NCI-H1694 treated with DMSO at 0.1 percent for 48 hours (cell line): ENCODE measurements around the gene AMOT.

ENCODE experiments used
- DNase-seq: peaks from one replicate; lab custom pipeline; 2025; lab: John Stamatoyannopoulos, UW

AMOT gene

DNA sequence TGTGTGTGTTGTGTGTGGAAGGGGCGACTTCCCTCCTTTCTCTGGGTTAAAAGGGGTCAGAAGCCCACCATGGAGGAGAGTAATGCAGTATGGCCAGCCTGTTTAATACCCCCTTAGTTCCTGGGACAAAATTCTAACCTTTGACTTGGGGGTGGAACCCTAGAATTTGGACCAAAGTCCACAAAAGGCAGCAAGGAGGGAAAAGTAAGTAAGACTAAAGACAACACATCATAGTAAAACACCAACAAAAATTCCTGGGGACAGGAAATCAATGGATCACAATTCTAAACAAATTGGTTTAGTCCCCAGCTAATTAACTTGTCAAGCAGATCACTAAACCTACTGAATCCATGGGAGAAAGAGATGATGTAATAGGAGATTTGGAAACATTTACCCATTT lies 3.1 kb downstream of the AMOT start:
- DNase-seq: no peak

DNA sequence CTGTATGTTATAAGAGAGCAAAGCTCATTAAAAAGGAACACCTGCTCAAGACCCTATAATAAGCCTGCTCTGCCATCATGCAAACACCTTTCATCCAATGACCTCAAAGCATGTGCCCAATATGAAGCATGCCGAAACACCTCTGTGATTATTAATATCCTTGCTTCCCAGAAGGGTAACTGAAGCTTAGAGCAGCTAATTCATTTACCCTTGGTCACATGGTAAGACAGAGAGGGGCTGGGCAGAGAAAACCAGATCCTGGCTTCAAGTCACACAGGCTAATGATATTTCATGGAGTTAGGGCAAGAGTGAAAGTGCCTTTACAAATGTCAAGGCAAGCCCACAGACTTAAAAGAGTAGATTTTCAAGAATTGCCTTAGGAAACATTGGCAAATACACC lies 5.6 kb downstream of the AMOT start:
- no peak for DNase-seq

DNA sequence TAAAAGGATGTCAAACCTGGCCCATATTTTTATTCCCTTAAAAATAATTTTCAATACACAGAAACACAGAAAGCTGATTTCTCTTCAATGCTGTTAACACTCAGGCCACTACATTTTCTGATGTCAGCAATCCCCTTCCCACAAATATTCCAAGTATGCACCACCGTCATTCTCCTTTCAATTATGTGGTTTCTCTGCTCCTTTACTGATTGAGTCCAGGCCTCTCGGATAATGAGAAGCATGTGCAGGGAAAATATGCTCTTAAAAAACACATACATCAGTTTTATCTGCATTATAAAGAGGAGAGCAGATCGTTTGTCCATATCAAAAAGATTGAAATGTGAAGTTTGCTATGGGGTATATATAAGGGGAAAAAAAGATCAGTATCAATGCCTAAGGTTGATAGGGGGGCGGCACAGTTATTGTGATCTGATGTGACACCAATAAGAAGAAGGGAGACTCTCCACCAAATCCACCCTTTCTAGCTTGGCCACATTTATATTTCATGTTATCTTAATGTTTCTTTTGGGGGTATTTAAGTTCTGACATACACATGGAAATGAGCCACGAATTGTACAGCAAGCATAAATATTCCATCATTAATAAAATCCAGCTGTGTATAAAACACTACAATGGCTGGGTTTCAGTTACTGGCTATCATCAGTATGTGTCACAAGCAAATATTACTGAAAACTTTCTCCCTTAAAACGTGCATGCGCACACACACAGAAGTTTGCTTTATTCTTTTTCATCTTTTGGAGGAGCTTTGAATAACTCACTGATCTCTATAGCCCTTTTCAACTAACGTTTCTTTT lies 6.4 kb downstream of the AMOT start:
- DNase-seq: no peak

DNA sequence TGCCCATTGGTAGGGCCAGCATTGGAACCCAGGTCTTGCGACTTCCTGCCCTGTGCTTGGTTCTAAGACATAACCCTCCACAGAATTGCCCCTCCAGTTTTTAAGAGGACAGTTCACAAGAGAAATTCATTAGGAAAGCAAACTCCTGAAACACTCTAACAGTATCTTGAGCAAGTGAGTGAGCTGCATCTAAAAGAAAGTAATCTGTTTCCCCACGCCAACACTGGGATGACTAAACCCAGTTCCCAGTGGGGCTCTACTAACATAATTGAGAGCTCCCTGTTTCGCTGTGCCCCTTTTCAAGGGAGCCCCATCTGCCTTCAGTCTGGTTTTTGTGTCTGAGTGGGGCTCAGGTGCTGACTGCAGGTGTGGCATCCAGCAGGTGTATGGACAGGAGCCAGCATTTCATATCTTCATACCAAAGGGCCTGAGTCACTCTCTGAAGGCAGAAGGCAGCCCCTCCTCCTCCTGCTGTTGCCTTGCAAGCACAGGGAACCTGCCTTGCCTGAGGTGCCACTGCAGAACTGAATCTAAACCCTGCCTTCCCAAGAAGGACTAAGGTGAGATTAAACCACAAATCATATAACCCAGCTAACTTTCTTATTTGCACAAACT lies 8.0 kb downstream of the AMOT start:
- no peak for DNase-seq

DNA sequence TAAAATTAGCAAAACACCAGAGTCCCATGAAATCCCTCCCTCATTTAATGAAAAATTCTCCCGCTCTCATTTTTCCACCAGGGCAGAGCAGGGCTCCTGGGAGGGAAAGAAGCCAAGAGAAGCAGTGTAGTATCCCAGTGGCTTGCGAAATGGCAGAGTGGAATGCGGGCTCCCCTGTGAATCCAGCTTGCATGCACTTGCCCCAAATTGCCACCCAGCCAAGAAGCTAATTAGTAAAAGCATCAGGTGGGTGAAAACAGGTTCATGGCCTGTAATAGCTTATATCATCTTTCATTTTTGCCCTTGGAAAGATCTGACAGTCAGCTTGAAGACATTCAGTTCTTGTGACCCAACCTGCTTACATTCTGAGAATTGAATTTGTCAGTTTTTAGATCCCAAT lies 10.1 kb downstream of the AMOT start:
- DNase-seq: no peak

DNA sequence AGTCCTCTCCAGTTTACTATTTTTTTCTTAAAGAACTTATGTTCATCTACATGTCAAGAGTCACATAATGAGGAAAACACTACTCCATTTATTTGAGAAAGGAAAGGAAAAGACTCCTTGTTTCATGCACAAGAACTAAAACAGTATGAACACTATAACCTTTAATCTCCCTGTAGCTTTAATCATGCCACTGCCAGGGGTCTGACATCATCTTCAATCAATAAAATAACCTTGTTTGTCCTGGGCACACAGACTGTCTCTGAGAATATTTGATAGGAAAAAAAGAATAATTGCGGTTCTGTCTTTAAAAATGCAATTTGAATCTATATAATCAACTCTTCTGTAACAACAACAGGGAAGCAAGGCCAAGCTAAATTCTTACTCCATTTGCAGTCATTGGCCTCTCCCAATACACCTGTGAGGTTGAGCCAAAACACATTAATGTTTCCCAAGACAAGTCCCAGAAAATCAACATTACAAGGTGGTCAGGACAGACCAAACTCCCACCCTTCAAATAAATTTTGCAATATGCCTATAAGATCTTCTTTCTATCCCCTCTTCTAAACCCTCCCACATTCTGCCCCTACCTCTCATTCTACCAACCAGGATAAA lies 13.2 kb downstream of the AMOT start:
- DNase-seq: no peak

DNA sequence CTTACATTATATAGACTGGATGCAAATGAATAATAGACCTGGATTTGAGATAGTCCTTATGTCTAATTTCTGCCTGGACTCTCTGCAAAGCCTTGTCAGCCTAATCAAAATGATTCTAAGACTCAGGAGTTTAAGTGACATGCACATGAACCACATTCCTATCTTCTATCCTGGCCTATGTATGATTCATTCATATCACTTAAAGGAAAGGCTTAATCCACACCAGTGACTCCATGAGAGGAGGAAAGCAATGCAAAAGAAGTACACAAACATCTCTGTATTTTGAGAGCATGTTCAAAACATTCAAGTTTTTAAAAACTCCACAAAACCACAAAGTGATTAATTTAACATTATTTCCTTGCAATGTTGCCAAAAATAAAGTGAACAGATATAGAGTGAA lies 14.6 kb downstream of the AMOT start:
- no peak for DNase-seq

DNA sequence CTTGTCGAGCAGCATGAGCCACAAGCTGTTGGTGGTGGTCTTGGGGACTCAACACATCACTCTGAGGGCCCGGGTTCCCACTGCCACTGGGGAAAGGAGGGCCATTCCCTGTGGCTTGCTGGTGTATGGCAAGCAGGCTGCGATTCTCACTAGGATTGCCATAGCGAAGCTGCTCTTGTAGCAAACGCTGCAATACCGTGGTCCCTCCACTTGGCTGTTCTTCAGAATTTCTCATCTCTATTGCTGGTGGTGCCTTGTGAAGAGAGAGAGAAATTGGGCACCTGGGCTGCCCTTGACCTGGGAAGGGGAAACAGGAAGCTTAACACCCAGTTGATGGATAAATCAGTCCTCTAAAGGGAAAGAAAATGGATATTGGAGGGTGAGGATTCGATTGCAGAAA lies 17.7 kb downstream of the AMOT start:
- DNase-seq: no peak

DNA sequence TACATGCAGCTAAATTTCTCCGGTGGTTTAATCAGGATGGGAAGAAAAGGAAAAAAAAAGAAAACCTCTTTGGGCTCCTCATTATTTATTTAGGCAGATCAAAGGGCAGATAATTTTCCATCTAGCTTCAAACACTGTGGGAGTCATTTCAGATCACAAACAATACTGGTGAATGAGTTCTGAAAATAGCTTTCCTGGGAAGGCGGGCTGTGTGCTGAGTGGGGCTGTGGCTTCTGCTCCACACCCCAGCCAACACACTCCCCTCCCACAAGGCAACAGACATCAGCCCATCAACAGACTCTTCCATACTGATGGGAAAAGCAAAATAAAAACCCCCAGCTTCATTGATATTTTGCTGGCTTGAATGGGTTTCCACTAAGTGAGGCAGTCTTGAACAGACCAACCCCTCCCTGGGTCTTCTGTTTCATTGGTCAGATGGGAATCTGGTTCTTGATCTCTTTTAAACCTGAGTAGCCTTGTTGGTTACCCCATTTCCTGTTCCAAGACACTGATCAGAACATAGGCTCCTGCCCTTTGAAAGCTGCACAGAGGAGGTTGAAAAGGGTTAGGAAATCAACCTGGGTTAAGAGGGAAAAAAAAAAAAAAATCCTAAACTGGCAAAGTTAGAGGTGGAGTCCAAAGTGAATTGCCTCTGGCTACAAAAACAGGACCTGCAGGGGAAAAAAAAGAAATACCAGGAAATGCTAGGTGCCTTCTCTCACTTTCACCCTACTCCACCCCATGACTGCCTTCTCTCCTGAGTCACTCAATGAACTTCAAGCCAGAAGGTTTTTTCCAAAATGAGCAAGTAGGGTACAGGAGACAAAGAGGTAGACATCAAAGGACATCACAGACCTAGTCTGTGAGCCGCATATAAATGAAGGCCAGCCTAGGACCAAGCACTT lies 20.0 kb downstream of the AMOT start:
- DNase-seq: no peak

DNA sequence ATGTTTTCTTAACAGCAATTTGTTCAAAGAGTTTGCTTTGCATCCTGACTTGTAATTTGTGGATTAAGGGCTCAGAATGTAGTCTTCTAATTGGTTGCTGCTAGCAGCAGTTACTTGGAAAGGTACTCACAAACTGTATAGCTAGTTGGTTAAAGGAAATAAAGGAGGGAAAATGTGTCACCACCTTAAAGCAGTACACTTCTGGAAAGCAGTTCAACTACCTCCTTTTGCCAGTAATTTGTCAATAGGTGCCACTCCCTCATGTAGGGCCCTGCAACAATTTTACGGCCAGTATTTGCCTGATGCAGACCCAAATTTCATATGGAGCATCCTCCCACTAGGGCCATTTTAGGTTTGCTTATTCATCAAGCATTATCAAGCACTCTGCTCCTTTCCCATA lies 20.8 kb downstream of the AMOT start:
- no peak for DNase-seq

DNA sequence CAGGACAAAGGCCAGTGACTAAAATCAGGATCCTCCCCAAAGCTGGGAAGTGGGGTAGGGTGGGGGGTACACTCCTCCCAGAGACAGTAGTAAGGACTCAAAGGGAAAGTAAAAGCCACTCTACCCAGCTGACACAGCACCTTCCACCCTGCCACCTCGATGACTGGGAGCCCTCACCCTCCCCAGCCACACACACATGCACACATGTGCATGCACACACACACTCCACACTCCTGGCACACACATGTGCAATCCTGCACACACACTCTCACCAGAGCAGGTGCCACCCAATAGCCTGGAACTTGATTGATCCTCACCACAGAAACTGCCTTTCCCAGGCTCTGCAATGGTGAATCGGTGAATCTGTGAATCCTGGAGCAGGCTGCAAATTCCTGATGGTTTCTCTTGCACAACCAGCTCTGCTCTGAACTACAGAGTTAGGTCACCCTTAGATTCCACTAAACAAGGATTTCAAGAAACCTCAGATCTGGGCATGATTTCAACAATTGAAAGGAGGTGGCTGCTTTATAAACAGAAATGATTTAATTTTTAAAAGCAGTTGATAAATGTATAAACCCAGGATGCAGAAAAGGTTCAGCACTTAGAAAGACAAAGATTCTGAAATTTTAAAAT lies 21.5 kb downstream of the AMOT start:
- no peak for DNase-seq

DNA sequence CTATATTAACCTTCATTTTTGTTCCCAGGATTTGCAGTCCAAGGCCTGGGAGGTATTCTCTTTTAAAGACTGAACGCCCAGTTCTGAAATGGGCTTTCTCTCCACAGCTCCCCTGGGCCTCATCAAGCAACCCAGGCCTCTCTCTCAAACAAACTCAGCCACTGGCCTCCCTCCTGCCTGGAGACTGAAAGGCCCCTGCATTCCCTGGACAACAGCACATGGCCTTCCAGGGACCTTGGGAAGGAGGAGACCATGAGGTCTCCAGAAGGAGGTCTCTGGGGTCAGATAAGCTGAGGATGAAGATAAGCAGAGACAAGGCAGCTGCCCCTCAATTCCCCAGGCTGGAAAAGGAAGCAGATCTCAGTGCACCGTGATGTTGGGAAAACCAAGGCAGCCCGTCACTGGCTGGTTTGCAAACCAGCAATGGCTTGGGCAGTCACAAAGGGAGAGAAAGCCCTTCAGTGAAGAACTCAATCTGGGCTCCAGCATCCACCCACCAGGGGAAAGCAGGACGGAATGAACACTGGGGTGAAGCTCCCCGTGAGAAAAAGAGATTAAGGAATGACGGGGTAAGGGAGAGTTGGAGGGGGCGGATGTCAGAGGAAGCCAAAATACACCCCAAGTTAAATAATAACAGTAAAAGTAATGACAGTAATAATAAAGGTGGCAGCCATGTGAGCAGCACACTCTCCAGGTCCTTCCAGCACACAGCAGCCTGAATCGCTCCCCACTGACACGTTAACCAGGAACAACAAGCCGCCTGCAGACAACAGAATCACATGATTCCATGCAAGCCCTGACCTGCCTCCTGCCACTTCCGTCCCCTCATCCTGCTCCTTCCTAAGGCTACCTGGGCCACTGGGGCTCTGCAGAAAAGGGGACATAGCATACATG lies 22.3 kb downstream of the AMOT start:
- no peak for DNase-seq

DNA sequence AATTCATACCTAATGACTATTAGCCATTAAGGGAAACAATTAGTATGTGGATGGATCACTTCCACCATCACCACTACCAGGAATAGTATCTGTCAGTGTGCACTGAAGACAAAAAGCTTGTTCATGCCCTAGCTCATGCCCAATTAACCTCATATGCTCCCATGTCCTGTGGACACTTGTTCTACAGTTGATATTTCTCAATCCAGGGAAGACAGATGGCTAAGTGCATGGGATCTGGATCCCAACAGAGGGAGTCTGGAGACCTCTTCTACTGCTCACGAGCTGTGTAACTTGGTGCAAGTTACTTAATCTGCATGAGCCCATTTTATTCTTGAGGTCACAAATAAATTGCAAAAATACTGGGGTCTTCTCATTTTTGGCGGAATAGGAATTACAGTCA lies 23.7 kb downstream of the AMOT start:
- DNase-seq: no peak

DNA sequence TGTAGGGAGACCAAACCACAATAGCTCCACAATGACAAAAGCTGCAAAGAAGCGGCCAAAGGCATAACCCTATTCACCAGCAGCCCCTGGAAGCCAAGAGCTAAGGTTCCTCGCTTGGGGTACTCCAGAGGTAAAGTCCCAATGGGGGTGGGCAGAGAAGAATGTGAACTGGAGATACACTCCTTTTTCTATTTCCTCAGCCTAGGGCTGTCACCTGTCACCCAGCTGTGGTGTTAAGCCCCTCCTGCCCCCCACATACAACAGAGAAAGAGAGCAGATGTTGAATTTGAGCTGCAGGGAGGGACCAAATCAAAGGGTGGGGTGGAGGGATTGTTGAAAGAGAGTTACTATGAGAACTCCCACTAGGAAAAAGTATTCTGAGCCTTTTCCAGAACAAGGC lies 26.1 kb downstream of the AMOT start:
- no peak for DNase-seq

DNA sequence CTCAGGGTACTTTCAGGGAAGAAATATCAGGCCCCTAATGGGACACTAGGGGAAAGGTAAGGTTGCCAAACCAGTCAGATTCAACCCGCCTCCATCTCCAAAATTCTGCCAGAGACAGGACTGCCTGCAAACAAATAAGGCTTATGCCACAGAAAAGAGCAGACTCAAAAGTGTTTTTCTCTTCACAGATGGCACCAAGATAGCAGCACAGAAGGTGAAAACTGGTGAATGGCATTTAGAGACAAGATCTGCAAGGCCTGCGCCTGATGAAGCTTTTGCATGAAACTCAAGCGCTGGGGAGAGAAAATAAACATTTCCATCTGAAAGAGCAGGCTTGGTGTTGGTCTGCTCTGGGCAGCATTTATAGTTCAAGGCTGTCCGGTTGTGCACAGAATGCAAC lies 27.9 kb downstream of the AMOT start:
- no peak for DNase-seq

DNA sequence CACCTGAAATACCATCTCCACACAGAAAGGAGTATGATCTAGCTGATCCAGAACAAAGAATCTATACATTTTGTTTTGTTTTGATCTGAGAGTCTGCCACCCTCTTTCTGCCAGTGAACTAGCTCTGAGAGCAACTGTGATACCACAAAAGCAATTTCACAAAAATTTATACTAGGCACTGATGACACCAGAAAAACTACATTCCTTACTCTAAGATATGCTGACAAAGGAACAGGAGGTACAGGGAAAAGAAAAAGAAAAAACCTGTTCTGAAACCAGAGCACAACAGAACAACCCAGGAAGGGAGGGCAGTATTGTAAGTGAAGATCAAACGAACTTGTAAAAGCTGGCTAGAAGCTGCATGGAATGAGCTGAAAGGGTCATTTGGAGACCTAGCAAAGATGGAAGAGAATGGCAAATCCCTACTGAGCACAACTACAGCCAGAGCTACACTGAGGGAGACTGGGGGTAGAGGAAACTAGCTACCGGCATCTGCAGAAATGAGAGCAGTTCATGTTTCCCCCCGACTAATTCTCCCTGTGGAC lies 31.9 kb downstream of the AMOT start:
- no peak for DNase-seq

DNA sequence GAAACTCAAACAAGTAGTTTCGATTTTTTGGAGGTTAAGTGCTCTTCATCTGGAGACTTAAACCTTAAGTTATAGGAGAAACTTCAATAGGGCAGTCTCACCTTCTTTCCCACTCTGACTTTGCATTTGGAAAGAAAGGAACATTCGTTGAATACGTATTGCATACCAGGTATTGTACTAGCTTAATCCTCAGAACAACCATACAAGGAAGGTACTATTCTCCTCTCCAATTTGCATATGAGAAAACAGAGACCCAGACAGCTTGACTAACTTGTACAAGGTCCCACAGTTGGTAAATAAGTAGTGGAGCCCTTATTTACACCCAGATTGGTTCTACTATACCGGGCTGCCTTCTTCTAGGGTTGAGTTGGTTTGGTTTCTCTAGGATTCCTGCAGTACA lies 32.6 kb downstream of the AMOT start:
- no peak for DNase-seq

DNA sequence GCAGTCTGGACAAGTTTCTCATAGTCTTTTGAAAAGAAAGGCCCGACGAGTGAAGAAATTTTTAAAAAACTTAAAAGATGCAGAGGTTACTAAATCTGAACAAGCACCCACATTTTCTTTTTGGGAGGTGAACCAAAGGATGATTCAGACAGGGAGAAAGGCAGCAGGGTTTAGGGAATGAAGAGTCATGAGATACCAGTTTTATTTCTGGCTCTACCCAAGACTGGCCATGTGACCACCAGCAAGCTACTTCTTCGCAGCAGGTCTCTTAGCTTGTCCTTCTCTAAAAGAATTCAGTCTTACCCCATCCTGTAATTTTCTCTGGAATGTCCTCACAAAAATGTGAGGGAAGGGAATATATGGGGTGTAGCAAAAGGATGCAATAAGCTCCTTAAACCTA lies 37.6 kb downstream of the AMOT start:
- DNase-seq: no peak

DNA sequence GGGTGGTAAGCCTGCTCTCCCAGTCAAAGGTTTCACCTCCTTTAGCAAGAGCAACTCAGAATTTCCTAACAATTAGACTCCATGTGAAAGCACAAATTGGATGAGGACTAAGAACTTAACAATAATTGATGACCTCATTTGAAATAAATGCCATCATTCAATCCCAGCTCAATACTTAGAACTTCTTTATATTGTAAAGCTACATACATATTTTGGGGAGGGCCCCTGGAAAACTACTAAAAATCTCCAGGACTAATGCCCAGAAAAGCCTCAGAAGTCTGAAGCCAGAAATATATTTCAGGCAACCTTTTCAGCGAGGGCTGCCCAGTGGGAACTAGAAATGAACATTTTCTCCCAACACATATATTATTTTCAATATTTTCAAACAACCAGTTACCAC lies 38.1 kb downstream of the AMOT start:
- DNase-seq: no peak

DNA sequence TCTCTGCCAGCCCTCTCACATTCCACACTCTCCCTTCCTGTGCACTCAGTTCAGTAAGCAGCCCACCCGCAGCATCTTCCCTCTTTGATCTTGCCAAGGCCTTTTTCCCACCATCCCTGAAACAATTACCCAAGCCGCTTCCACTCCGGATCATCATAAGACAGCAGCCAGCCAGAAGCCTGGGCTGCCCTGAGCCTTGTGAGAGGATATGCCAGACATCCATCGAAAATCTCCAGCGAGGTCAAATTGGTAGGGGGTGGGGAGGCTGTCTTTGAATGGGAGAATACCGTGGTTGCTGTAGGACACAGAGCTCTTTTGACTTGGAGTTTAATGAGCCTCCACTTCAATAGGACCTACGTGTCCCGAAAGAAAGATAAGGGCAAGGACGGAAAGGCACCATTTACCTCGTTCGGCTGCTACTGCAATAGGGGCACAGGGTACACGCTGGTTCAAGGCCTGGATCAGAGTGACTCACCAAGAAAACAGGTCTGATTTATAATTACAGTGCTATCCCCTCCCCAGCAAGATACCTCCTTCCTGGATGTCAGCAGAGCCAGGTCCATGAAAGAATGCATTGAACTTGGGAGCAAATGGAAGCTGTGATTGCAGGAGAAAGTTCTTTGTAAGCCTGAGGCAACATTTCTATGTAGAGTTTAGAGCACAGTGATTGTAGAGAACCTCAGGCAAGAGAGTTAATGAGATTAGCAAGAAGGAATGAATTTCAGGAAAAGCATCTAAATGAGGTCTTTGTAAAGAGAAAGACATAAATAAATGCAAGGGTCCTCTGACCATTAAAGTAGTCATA lies 39.5 kb downstream of the AMOT start:
- no peak for DNase-seq
